Measurements from ENCODE around the gene NUAK2.
"Not testable (repeated sequence)": the region's sequence is repeated elsewhere in the genome, so short reads cannot be mapped to it uniquely, and the experiment has no call there.

Gene NUAK2

GRCh38 chr1:205294175-205294917 lies 27.2 kb downstream of the NUAK2 start:
- no peak for DNase-seq

GRCh38 chr1:205293350-205294074 lies 28.0 kb downstream of the NUAK2 start:
- DNase-seq: no peak

- no peak for DNase-seq
Measured at GRCh38 chr1:205291596-205291995, 29.9 kb downstream of the NUAK2 start.

GRCh38 chr1:205287767-205288559 lies 33.6 kb downstream of the NUAK2 start:
- no peak for DNase-seq

GRCh38 chr1:205287076-205287475 lies 34.5 kb downstream of the NUAK2 start:
- DNase-seq: no peak

GRCh38 chr1:205286335-205286950 lies 35.1 kb downstream of the NUAK2 start:
- no peak for DNase-seq

GRCh38 chr1:205285381-205286101 lies 36.0 kb downstream of the NUAK2 start:
- no peak for DNase-seq

- no peak for DNase-seq
Measured at GRCh38 chr1:205284420-205285144, 37.0 kb downstream of the NUAK2 start.

GRCh38 chr1:205283270-205284147 lies 38.0 kb downstream of the NUAK2 start:
- no peak for DNase-seq

GRCh38 chr1:205280666-205281395 lies 40.7 kb downstream of the NUAK2 start:
- not testable (repeated sequence) for DNase-seq

- no peak for DNase-seq
Measured at GRCh38 chr1:205279986-205280385, 41.6 kb downstream of the NUAK2 start.

- DNase-seq: no peak
Measured at GRCh38 chr1:205276689-205277065, 44.9 kb downstream of the NUAK2 start.

- DNase-seq: no peak
Measured at GRCh38 chr1:205275916-205276688, 45.4 kb downstream of the NUAK2 start.

- DNase-seq: no peak
Measured at GRCh38 chr1:205275133-205275532, 46.4 kb downstream of the NUAK2 start.

GRCh38 chr1:205274041-205274691 lies 47.4 kb downstream of the NUAK2 start:
- DNase-seq: no peak

GRCh38 chr1:205273551-205273982 lies 48.0 kb downstream of the NUAK2 start:
- DNase-seq: peak; percentile 44

GRCh38 chr1:205272536-205272935 lies 49.0 kb downstream of the NUAK2 start:
- DNase-seq: no peak

GRCh38 chr1:205271745-205272144 lies 49.8 kb downstream of the NUAK2 start:
- no peak for DNase-seq

GRCh38 chr1:205271277-205271676 lies 50.3 kb downstream of the NUAK2 start:
- DNase-seq: no peak

Data from NCI-H526 treated with DMSO at 0.1 percent for 48 hours (cell line).